CD4-positive, alpha-beta T cell treated with Interleukin-2 at 100 ng/mL for 4 hours (primary cell): Measurements from ENCODE around the gene GP9.

Experiments used
- DNase-seq: peaks from one replicate; pipeline ENCODE4 v3.0.0-alpha.2; 2020; ENCODE audit warnings: low spot score

GP9 gene

GRCh38 chr3:129028866-129029265 is 31.7 kb upstream of the GP9 start:
- no peak for DNase-seq

- no peak for DNase-seq
Measured at GRCh38 chr3:129030611-129031010, 30.0 kb upstream of the GP9 start.

GRCh38 chr3:129031476-129032215 is 28.9 kb upstream of the GP9 start:
- no peak for DNase-seq

GRCh38 chr3:129032716-129033115 is 27.9 kb upstream of the GP9 start:
- DNase-seq, result no peak

GRCh38 chr3:129033151-129033550 is 27.4 kb upstream of the GP9 start:
- DNase-seq, result no peak

- no peak for DNase-seq
Measured at GRCh38 chr3:129033633-129034321, 26.8 kb upstream of the GP9 start.

- no peak for DNase-seq
Measured at GRCh38 chr3:129034642-129035041, 25.9 kb upstream of the GP9 start.

- no peak for DNase-seq
Measured at GRCh38 chr3:129035360-129036221, 25.0 kb upstream of the GP9 start.

- no peak for DNase-seq
Measured at GRCh38 chr3:129036222-129037092, 24.1 kb upstream of the GP9 start.

- no peak for DNase-seq
Measured at GRCh38 chr3:129037093-129037419, 23.5 kb upstream of the GP9 start.

GRCh38 chr3:129038121-129038855 is 22.3 kb upstream of the GP9 start:
- DNase-seq, result no peak

- DNase-seq, result no peak
Measured at GRCh38 chr3:129039271-129040038, 21.1 kb upstream of the GP9 start.

GRCh38 chr3:129040039-129040336 is 20.6 kb upstream of the GP9 start:
- DNase-seq, result no peak

GRCh38 chr3:129040579-129041300 is 19.8 kb upstream of the GP9 start:
- no peak for DNase-seq

GRCh38 chr3:129045675-129046036 is 14.9 kb upstream of the GP9 start:
- DNase-seq, result peak; percentile 12

- no peak for DNase-seq
Measured at GRCh38 chr3:129046037-129046731, 14.4 kb upstream of the GP9 start.

- no peak for DNase-seq
Measured at GRCh38 chr3:129046732-129047552, 13.6 kb upstream of the GP9 start.

- no peak for DNase-seq
Measured at GRCh38 chr3:129047553-129047839, 13.1 kb upstream of the GP9 start.
